ENCODE results near the gene EML1.

EML1 gene

GRCh38 chr14:99968191-99968920, 175.1 kb downstream of the EML1 start:
- no peak for DNase-seq (ENCODE audit: low spot score)

- DNase-seq (ENCODE audit: low spot score), result no peak
Observed at GRCh38 chr14:99968941-99969340, 175.7 kb downstream of the EML1 start.

- no peak for DNase-seq (ENCODE audit: low spot score)
Observed at GRCh38 chr14:99969673-99970322, 176.6 kb downstream of the EML1 start.

- peak; percentile 77 for DNase-seq (ENCODE audit: low spot score)
Observed at GRCh38 chr14:99971087-99971940, 178.1 kb downstream of the EML1 start.

- no peak for DNase-seq (ENCODE audit: low spot score)
Observed at GRCh38 chr14:99971941-99972747, 178.9 kb downstream of the EML1 start.

GRCh38 chr14:99972748-99973466, 179.7 kb downstream of the EML1 start:
- no peak for DNase-seq (ENCODE audit: low spot score)

- no peak for DNase-seq (ENCODE audit: low spot score)
Observed at GRCh38 chr14:99975190-99975589, 182.0 kb downstream of the EML1 start.

GRCh38 chr14:99976021-99976420, 182.8 kb downstream of the EML1 start:
- DNase-seq (ENCODE audit: low spot score), result no peak

- DNase-seq (ENCODE audit: low spot score), result no peak
Observed at GRCh38 chr14:99976681-99977080, 183.5 kb downstream of the EML1 start.

GRCh38 chr14:99980299-99980698, 187.1 kb downstream of the EML1 start:
- DNase-seq (ENCODE audit: low spot score), result no peak

GRCh38 chr14:99981806-99982205, 188.6 kb downstream of the EML1 start:
- DNase-seq (ENCODE audit: low spot score), result no peak

- DNase-seq (ENCODE audit: low spot score), result peak; percentile 69
Observed at GRCh38 chr14:99982537-99983250, 189.5 kb downstream of the EML1 start.

GRCh38 chr14:99983251-99984015, 190.2 kb downstream of the EML1 start:
- no peak for DNase-seq (ENCODE audit: low spot score)

- DNase-seq (ENCODE audit: low spot score), result no peak
Observed at GRCh38 chr14:99984036-99984435, 190.8 kb downstream of the EML1 start.

GRCh38 chr14:99986396-99986795, 193.2 kb downstream of the EML1 start:
- DNase-seq (ENCODE audit: low spot score), result no peak

- no peak for DNase-seq (ENCODE audit: low spot score)
Observed at GRCh38 chr14:99989032-99989431, 195.8 kb downstream of the EML1 start.

GRCh38 chr14:99990268-99991170, 197.3 kb downstream of the EML1 start:
- no peak for DNase-seq (ENCODE audit: low spot score)

GRCh38 chr14:99991331-99991730, 198.1 kb downstream of the EML1 start:
- DNase-seq (ENCODE audit: low spot score), result no peak
